ENCODE measurements around the gene GIPR.

DNA sequence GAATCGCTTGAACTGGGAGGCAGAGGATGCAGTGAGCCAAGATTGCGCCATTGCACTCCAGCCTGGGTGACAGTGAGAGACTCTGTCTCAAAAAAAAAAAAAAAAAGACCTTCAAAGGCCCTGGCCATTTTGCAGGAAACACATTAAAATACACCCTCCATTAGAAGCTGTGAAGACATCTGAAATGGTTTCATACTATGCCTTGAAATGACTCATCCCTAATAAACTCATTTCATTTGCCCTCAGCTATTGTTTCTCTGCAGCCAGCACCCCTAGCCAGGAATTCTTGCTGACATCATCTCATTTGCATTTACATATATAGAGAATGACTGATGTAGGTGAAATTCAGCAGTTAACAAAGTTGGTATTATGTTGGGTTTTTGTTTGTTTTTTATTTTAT is 37.6 kb upstream of the GIPR start:
- TF ChIP-seq, protein P1, sequence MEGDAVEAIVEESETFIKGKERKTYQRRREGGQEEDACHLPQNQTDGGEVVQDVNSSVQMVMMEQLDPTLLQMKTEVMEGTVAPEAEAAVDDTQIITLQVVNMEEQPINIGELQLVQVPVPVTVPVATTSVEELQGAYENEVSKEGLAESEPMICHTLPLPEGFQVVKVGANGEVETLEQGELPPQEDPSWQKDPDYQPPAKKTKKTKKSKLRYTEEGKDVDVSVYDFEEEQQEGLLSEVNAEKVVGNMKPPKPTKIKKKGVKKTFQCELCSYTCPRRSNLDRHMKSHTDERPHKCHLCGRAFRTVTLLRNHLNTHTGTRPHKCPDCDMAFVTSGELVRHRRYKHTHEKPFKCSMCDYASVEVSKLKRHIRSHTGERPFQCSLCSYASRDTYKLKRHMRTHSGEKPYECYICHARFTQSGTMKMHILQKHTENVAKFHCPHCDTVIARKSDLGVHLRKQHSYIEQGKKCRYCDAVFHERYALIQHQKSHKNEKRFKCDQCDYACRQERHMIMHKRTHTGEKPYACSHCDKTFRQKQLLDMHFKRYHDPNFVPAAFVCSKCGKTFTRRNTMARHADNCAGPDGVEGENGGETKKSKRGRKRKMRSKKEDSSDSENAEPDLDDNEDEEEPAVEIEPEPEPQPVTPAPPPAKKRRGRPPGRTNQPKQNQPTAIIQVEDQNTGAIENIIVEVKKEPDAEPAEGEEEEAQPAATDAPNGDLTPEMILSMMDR (IDR thresholded peaks at IDR 0.05), result no peak
- no peak for TF ChIP-seq POLR2A (IDR thresholded peaks at IDR 0.05)

All from tibial nerve (tissue), 3 donors.